Measurements from ENCODE around the gene SLC6A2.

DNA sequence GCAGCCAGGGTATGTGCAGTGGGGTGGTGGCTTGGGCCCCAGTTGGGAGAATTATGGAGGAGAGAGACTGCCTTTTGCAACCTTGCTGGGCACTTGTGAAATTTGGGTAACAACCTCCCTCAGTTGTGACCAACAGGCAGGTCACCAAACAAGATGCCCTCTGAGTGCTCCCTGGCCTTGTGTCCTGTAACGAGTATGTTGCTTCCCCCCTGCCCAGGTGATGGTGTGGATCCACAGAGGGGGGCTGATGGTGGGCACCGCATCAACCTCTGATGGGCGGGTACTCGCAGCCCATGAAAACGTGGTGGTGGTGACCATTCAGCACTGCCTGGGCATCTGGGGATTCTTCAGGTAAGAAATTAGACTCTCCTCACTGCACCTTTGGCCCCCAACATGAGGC is 74.3 kb downstream of the SLC6A2 start:
- TF ChIP-seq, protein P1, sequence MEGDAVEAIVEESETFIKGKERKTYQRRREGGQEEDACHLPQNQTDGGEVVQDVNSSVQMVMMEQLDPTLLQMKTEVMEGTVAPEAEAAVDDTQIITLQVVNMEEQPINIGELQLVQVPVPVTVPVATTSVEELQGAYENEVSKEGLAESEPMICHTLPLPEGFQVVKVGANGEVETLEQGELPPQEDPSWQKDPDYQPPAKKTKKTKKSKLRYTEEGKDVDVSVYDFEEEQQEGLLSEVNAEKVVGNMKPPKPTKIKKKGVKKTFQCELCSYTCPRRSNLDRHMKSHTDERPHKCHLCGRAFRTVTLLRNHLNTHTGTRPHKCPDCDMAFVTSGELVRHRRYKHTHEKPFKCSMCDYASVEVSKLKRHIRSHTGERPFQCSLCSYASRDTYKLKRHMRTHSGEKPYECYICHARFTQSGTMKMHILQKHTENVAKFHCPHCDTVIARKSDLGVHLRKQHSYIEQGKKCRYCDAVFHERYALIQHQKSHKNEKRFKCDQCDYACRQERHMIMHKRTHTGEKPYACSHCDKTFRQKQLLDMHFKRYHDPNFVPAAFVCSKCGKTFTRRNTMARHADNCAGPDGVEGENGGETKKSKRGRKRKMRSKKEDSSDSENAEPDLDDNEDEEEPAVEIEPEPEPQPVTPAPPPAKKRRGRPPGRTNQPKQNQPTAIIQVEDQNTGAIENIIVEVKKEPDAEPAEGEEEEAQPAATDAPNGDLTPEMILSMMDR (IDR thresholded peaks at IDR 0.05; ENCODE audit: low read length) = no peak
- TF ChIP-seq EZH2phosphoT487 (IDR thresholded peaks at IDR 0.05; ENCODE audit: low read length) (no peak), EZH2 (optimal IDR thresholded peaks at IDR 0.05; ENCODE audit: low read depth, low read length) (no peak)
